SU-DHL-6 (cell line): ENCODE measurements around the gene SLC5A5.

ENCODE experiments used
- H2AFZ ChIP-seq: fragments of 200-600 bp; sonication (generic); 2 replicates; pipeline ENCODE4 v1.6.1; 2014; ENCODE audit warnings: low read depth, mild to moderate bottlenecking, moderate library complexity, mixed read lengths, antibody characterized with exemption, low read length; ENCODE audit not compliant: severe bottlenecking
- H3F3A ChIP-seq: fragments of 200-600 bp; shearing (Covaris generic); 2 replicates; pipeline ENCODE4 v1.6.0; 2016; ENCODE audit warnings: antibody characterized with exemption, mild to moderate bottlenecking; ENCODE audit not compliant: insufficient read depth
- H3K27ac ChIP-seq: fragments of 200-600 bp; sonication (generic); 2 replicates; pipeline ENCODE4 v1.5.1; 2016; ENCODE audit warnings: low read depth, mild to moderate bottlenecking, low read length, moderate library complexity, mixed read lengths
- H3K27me3 ChIP-seq: fragments of 200-600 bp; sonication (generic), shearing (Covaris generic); 2 replicates; pipeline ENCODE4 v1.6.0; 2014; ENCODE audit warnings: mild to moderate bottlenecking, low read length
- H3K36me3 ChIP-seq: fragments of 200-600 bp; sonication (generic); 2 replicates; pipeline ENCODE4 v1.6.1; 2014; ENCODE audit warnings: mild to moderate bottlenecking, low read length, mixed read lengths
- H3K4me2 ChIP-seq: fragments of 300-600, 200-600 bp; shearing (Covaris generic), sonication (generic); 2 replicates; pipeline ENCODE4 v1.6.0; 2014; ENCODE audit warnings: low read length, low read depth, mild to moderate bottlenecking; ENCODE audit not compliant: poor library complexity, severe bottlenecking
- H3K4me3 ChIP-seq: fragments of 200-600 bp; sonication (generic); 2 replicates; pipeline ENCODE4 v1.5.1; 2014; ENCODE audit warnings: antibody characterized with exemption, low read length, mild to moderate bottlenecking, mixed read lengths; ENCODE audit not compliant: insufficient read depth, poor library complexity, severe bottlenecking
- H3K79me2 ChIP-seq: fragments of 200-600 bp; sonication (generic); 2 replicates; pipeline ENCODE4 v1.6.1; 2014; ENCODE audit warnings: mild to moderate bottlenecking, low read length, moderate library complexity; ENCODE audit not compliant: insufficient read depth
- H3K9ac ChIP-seq: fragments of 200-600 bp; sonication (generic); 2 replicates; pipeline ENCODE4 v1.7.0; 2014; ENCODE audit warnings: mild to moderate bottlenecking, low read length
- H3K9me2 ChIP-seq: fragments of 200-600 bp; sonication (generic); replicated peaks from 2 replicates; pipeline ENCODE4 v1.6.1; 2014; ENCODE audit warnings: low read length; ENCODE audit not compliant: insufficient read depth
- H3K9me3 ChIP-seq: fragments of 200-600 bp; sonication (generic); 2 replicates; pipeline ENCODE4 v1.6.1; 2014; ENCODE audit warnings: low read length, mixed read lengths; ENCODE audit not compliant: insufficient read depth
- H4K20me1 ChIP-seq: fragments of 200-600 bp; sonication (generic); 2 replicates; pipeline ENCODE4 v1.6.1; 2014; ENCODE audit warnings: low read depth, mild to moderate bottlenecking, antibody characterized with exemption, low read length, moderate library complexity, mixed read lengths
- CTCF ChIP-seq: fragments of 200-600 bp; sonication (generic); IDR thresholded peaks from one replicate; pipeline ENCODE4 v1.5.1; 2017; ENCODE audit warnings: antibody characterized with exemption, mild to moderate bottlenecking, low read length, moderate library complexity; ENCODE audit not compliant: insufficient read depth, poor library complexity, severe bottlenecking
- EZH2phosphoT487 ChIP-seq: fragments of 200-600 bp; sonication (generic), shearing (Covaris generic); conservative IDR thresholded peaks from 2 replicates; pipeline ENCODE4 v1.6.1; 2018; ENCODE audit warnings: mild to moderate bottlenecking, antibody characterized with exemption, low read length, moderate library complexity, mixed read lengths

Gene SLC5A5

GRCh38 chr19:17832443-17833208, 39.1 kb upstream of the SLC5A5 start:
- no peak overlapping the region for H3K9ac ChIP-seq
- TF ChIP-seq EZH2phosphoT487 (no peak), CTCF (no peak)
- no peaks in the 10 kb centered on the region for H3K36me3 ChIP-seq
- no peaks in the 10 kb centered on the region for H3K9me3 ChIP-seq
- no peak overlapping the region for H3K4me2 ChIP-seq
- no peaks in the 10 kb centered on the region for H3K9me2 ChIP-seq
- no peaks in the 10 kb centered on the region for H3F3A ChIP-seq
- no peak overlapping the region for H3K27ac ChIP-seq
- H3K79me2 ChIP-seq = no peaks in the 10 kb centered on the region
- H3K4me3 ChIP-seq = no peak overlapping the region
- H4K20me1 ChIP-seq = no peaks in the 10 kb centered on the region
- no peaks in the 10 kb centered on the region for H3K27me3 ChIP-seq
- no peak overlapping the region for H2AFZ ChIP-seq

- Histone ChIP-seq H3K4me3 (no peak overlapping the region), H2AFZ (no peak overlapping the region), H3F3A (no peaks in the 10 kb centered on the region), H4K20me1 (no peaks in the 10 kb centered on the region), H3K9ac (no peak overlapping the region), H3K27me3 (no peaks in the 10 kb centered on the region), H3K4me2 (no peak overlapping the region), H3K9me3 (no peaks in the 10 kb centered on the region), H3K9me2 (no peaks in the 10 kb centered on the region), H3K27ac (no peak overlapping the region), H3K36me3 (no peaks in the 10 kb centered on the region), H3K79me2 (no peaks in the 10 kb centered on the region)
- TF ChIP-seq CTCF (no peak), EZH2phosphoT487 (no peak)
These were observed 37.2 kb upstream of the SLC5A5 start for GRCh38 chr19:17834350-17835181.

GRCh38 chr19:17835182-17836006, 36.4 kb upstream of the SLC5A5 start:
- H3K9me2 ChIP-seq = no peaks in the 10 kb centered on the region
- no peaks in the 10 kb centered on the region for H3K79me2 ChIP-seq
- H3K27ac ChIP-seq = no peak overlapping the region
- no peak for TF ChIP-seq CTCF
- no peak for TF ChIP-seq EZH2phosphoT487
- H3K27me3 ChIP-seq = no peaks in the 10 kb centered on the region
- H3K4me2 ChIP-seq = no peak overlapping the region
- H3F3A ChIP-seq = no peaks in the 10 kb centered on the region
- H2AFZ ChIP-seq = no peak overlapping the region
- no peak overlapping the region for H3K4me3 ChIP-seq
- H3K9me3 ChIP-seq = no peaks in the 10 kb centered on the region
- H3K36me3 ChIP-seq = no peaks in the 10 kb centered on the region
- H4K20me1 ChIP-seq = no peaks in the 10 kb centered on the region
- H3K9ac ChIP-seq = no peak overlapping the region
